GM19240 (cell line): Measurements from ENCODE around the gene COL25A1.
"Not testable (repeated sequence)": the region's sequence is repeated elsewhere in the genome, so short reads cannot be mapped to it uniquely, and the experiment has no call there.

Source experiments
- DNase-seq: peaks from one replicate; pipeline ENCODE4 v3.0.0; 2011; ENCODE audit warnings: low spot score; ENCODE audit not compliant: insufficient read length

The COL25A1 gene

GRCh38 chr4:109012286-109012880, 290.1 kb downstream of the COL25A1 start:
- DNase-seq = no peak

- no peak for DNase-seq
Measured at GRCh38 chr4:109011241-109012026, 291.0 kb downstream of the COL25A1 start.

DNA sequence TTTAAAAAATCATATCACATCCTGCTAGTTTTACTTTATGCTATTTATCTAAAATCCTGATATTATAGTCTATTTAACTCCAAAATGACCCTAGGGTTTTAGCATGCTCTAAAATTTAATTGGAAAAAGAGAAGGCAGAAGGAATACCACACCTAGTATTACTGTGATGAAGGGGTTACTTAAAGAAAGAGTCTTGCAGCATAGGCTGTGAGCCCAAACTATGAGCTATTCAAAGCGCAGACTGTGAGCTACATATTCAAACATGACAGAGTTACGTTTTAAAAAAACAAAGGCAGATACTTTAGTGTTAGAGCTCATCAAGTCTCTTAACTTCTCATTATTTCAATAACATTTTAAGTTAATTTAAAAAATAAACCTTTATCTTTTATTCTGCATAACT, 291.9 kb downstream of the COL25A1 start:
- no peak for DNase-seq

GRCh38 chr4:109009909-109010308, 292.5 kb downstream of the COL25A1 start:
- no peak for DNase-seq

DNA sequence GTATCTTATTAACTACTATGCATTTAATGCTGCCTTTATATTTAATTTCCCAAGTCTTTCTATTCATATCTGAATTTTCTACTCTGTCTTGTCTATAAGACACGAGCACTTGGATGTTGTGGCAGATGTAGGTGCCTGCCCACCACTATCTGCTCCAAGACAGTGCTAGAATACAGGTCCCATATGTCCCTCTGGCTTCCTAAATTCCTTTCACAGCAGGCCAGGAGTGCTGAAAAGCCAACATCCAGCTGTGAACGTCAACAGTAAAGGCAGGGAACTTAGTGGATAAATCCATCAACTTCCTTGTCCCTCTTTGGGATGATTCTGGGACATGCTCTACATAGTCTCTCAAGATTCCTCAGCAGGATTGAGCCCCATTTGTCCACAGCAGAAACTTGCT, 294.5 kb downstream of the COL25A1 start:
- DNase-seq = no peak

- no peak for DNase-seq
Measured at GRCh38 chr4:109005523-109005922, 296.9 kb downstream of the COL25A1 start.

DNA sequence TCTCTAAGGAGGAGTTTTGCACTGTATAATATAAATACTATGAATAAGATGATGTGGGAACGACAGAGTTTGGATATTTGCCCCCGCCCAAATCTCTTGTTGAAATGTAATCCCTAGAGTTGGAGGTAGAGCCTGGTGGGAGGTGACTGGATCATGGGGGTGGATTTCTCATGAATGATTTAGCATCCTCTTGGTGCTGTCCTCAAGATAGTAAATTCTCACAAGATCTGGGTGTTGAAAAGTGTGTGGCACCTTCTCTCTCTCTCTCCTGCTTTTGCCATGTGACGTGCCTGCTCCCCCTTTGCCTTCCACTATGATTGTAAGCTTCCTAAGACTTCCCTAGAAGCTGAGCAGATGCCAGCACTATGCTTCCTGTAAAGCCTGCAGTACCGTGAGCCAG, 298.0 kb downstream of the COL25A1 start:
- DNase-seq = no peak

GRCh38 chr4:109003964-109004363, 298.5 kb downstream of the COL25A1 start:
- no peak for DNase-seq

DNA sequence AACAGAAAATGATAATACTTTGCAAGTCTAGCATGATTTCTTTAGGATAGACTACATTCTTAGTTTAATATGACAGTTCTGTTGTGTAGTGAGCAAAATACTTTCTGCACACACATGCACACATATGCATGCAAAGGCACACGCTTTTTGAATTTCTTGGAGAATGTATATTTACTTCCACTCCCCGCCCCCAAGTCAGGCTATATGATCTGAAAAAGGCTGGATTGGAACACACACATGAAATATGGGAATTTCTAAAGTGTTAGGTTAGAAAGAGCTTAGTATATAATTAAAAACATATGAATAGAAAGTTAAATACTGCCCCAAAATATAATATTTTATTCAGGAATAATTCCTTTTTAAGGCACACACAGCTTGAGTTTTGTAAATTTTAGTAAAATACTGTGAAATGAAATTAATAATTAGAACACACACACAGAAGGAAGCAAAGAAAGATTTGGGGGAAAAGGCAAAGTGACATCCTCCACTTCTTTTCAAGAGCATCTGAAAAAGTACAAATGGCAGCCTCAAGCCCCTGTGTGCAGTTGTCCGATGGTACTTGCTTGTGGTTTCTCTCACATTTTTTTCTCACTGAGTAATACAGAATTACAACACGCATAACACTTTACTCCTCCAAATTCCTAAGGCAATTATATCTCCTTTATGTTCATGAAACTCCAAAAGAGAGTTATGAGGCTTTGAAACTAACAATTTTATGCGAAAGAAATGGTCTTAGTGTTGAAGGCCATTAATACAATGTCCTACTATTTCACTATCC, 310.7 kb downstream of the COL25A1 start:
- DNase-seq = no peak

GRCh38 chr4:108988464-108989195, 313.8 kb downstream of the COL25A1 start:
- DNase-seq = no peak

DNA sequence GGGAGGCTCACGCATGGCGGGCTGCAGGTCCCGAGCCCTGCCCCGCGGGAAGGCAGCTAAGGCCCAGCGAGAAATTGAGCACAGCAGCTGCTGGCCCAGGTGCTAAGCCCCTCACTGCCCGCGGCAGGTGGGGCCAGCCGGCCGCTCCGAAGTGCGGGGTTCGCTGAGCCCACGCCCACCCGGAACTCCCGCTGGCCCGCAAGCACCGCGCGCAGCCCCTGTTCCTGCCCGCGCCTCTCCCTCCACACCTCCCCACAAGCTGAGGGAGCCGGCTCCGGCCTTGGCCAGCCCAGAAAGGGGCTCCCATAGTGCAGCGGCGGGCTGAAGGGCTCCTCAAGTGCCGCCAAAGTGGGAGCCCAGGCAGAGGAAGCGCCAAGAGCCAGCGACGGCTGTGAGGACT, 318.0 kb downstream of the COL25A1 start:
- DNase-seq = not testable (repeated sequence)

GRCh38 chr4:108982402-108983185, 319.9 kb downstream of the COL25A1 start:
- DNase-seq = no peak

DNA sequence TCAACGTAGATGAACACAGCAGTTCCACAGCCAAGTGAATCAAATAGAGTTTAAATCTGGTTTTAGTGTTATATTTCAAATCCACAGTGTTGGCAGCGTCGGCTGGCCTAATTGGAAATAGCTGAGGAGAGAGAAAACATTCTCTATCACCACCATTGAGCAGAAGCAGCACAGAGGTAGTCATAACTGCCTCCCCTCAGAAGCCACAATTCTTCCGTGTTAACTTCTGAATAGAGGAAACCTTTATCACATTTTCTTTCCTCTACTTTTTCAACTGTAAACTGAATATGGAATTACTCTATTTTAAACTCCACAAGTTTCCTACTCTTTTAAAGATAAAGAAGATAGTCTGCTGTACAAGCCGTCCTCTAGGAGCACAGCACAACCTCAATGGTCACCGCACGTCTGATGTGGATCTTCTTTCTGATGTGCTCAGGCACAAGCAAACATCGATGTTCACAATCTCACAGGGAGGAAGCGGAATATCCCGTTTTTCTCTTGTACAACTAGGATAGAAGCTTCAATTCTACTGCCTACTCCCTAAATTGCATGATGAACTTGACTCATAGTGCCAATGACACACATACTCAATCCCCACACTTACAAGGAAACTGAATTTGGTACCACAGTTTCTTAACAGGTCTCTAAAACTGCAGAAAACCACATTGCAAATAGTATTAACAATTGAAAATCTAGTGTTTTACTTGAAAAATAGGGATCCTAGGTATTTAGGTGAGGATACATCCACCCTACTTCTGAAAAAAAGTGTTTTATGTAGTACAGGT, 321.8 kb downstream of the COL25A1 start:
- no peak for DNase-seq

DNA sequence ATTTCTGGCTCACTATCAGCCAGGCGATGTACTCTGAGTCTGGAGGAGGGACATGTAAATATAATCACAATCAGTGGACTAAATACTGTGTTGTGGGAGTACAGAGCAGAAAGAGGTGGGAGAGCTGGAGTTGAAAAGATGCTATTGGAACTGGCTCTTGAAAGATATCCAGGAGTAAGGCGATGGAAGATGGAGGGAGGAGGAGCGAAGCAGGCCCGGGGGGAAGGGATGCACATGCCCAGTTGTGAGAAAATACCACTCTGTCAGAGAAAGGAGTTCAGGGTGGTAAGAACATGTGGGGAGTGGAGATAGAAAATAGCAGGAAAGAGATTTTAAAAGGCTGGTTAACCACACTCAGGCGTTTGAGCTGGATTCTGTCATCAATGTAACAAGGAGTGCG, 322.7 kb downstream of the COL25A1 start:
- DNase-seq = no peak

- DNase-seq = no peak
Measured at GRCh38 chr4:108978066-108978465, 324.4 kb downstream of the COL25A1 start.

DNA sequence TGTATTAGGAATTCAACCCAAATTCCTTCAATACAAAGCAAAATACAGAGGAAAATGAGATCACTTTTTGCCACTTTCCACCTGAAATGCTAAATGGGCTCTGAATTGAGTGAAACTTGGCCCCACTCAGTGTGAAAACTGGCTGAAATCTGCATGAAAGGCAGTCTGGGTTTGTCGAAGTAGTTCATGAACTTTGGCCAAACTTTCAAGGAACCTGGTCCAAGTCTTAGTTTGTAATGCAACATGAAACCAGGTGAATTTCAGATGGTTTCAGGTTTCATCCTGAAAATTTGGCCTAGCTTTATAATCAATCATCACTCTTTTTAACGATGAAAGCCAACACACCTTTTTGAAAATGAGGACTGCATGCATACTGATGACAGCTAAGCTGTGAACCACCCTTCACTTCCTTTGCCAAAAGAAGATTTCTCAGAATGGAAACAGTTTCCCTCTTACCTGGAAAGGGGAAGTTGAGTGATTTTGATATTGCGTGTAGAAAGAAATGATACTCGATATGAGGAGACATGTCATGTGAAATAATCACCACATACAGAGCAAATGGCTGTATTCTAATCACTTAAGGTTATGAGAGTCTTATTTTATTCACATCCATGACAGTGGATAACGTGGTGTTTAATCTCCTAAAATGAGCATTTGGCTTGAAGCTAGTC, 329.7 kb downstream of the COL25A1 start:
- DNase-seq = no peak

- DNase-seq = no peak
Measured at GRCh38 chr4:108971473-108971872, 331.0 kb downstream of the COL25A1 start.

GRCh38 chr4:108965472-108966076, 336.9 kb downstream of the COL25A1 start:
- no peak for DNase-seq

GRCh38 chr4:108965016-108965415, 337.4 kb downstream of the COL25A1 start:
- no peak for DNase-seq
